ENCODE measurements around the gene OARD1.

GRCh38 chr6:41111017-41111416, 38.9 kb upstream of the OARD1 start:
- TF ChIP-seq POLR2A (IDR thresholded peaks at IDR 0.05) (no peak), CTCF (IDR thresholded peaks at IDR 0.05 in 4 of 5, conservative IDR thresholded peaks at IDR 0.05 in 1 of 5) (no peak)
